ENCODE results near the gene GRK5. TPM values are rescaled to one million over a fixed set of nuclear protein-coding genes. Genes with fewer than 3 reads are reported as not detected.
A peak's percentile ranks its signal among the peaks of the same experiment; 100 is the strongest.

The GRK5 gene
- total and polyA plus RNA-seq, 9 of the 15 experiments (the other 6 are each of a cell fraction or from before 2014, with no cell fraction given) = 0.46 to 0.83 (median 0.67) TPM; not detected in 2

DNA sequence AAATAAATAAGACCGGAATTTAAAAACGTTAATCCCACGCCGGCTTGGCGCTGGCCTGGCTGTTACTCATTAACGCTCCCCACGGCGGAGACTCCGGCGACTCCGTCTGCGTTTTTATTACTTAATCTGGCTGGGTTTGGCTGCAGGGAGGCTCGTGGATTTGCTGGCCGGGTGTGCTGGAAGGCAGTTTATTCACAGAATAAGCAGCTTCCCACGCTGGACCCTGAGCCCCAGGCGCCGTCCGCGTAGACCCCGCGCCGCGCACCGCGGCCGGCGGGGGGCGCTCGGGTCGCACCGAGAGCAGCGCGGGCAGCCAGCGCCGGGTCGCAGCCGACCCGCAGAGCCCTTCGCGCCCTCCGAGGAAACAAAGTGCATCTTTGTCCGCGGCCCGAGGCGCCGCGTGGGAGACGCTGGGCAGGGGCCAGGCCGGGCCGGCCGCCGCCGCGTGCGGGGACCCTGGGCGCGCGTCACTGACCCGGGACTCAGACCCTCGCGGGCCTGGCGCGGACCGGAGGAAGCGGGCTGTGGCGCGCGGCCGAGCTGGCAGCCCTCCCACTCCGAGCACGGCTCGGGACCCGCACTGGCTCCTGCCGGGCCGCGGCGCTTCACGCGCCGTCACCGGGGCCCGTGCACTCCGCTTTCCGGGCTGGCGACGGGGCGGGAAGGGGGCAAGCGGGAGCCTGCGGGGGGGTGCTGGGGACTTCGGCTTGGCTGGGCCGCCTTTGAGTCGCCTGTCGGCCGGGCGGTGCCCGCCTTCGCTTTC, 587 bp upstream of the GRK5 start (continued):
- TF ChIP-seq, protein P1, sequence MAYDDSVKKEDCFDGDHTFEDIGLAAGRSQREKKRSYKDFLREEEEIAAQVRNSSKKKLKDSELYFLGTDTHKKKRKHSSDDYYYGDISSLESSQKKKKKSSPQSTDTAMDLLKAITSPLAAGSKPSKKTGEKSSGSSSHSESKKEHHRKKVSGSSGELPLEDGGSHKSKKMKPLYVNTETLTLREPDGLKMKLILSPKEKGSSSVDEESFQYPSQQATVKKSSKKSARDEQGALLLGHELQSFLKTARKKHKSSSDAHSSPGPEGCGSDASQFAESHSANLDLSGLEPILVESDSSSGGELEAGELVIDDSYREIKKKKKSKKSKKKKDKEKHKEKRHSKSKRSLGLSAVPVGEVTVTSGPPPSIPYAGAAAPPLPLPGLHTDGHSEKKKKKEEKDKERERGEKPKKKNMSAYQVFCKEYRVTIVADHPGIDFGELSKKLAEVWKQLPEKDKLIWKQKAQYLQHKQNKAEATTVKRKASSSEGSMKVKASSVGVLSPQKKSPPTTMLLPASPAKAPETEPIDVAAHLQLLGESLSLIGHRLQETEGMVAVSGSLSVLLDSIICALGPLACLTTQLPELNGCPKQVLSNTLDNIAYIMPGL (CRISPR knock-in tag; IDR thresholded peaks at IDR 0.05) = peak; percentile 76; the same call in 1 of the 2 replicates
- no peak for TF ChIP-seq FOXK1 (CRISPR knock-in tag; IDR thresholded peaks at IDR 0.05; ENCODE audit: borderline replicate concordance)
- TF ChIP-seq, protein P2, sequence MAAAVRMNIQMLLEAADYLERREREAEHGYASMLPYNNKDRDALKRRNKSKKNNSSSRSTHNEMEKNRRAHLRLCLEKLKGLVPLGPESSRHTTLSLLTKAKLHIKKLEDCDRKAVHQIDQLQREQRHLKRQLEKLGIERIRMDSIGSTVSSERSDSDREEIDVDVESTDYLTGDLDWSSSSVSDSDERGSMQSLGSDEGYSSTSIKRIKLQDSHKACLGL (CRISPR knock-in tag; IDR thresholded peaks at IDR 0.05; ENCODE audit: borderline replicate concordance, poor library complexity, severe bottlenecking) = no peak
- TF ChIP-seq NFIX (CRISPR knock-in tag; IDR thresholded peaks at IDR 0.05; ENCODE audit: low read depth) = no peak
- no peak for TF ChIP-seq TOE1 (IDR thresholded peaks at IDR 0.05; ENCODE audit: borderline replicate concordance)
- TF ChIP-seq TOE1 (CRISPR knock-in tag; IDR thresholded peaks at IDR 0.05; ENCODE audit: borderline replicate concordance, low read depth) = no peak
- no peak for TF ChIP-seq RFX5 (IDR thresholded peaks at IDR 0.05; ENCODE audit: low read depth, low read length)
- no peak for TF ChIP-seq TBP (optimal IDR thresholded peaks at IDR 0.05; ENCODE audit: low read depth, low read length)
- TF ChIP-seq YBX1 (IDR thresholded peaks at IDR 0.05) = no peak
- TF ChIP-seq NCOA4 (IDR thresholded peaks at IDR 0.05; ENCODE audit: partially characterized antibody) = no peak
- TF ChIP-seq ZNF282 (CRISPR knock-in tag; IDR thresholded peaks at IDR 0.05) = no peak
- no peak for TF ChIP-seq NR2F6 (CRISPR knock-in tag; IDR thresholded peaks at IDR 0.05)
- TF ChIP-seq, protein P3, sequence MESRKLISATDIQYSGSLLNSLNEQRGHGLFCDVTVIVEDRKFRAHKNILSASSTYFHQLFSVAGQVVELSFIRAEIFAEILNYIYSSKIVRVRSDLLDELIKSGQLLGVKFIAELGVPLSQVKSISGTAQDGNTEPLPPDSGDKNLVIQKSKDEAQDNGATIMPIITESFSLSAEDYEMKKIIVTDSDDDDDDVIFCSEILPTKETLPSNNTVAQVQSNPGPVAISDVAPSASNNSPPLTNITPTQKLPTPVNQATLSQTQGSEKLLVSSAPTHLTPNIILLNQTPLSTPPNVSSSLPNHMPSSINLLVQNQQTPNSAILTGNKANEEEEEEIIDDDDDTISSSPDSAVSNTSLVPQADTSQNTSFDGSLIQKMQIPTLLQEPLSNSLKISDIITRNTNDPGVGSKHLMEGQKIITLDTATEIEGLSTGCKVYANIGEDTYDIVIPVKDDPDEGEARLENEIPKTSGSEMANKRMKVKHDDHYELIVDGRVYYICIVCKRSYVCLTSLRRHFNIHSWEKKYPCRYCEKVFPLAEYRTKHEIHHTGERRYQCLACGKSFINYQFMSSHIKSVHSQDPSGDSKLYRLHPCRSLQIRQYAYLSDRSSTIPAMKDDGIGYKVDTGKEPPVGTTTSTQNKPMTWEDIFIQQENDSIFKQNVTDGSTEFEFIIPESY (CRISPR knock-in tag; IDR thresholded peaks at IDR 0.05) = no peak
- no peak for TF ChIP-seq EWSR1 (IDR thresholded peaks at IDR 0.05; ENCODE audit: borderline replicate concordance, low read depth, partially characterized antibody)
- no peak for TF ChIP-seq ZNF507 (tag; conservative IDR thresholded peaks at IDR 0.05)
- TF ChIP-seq, protein P4, sequence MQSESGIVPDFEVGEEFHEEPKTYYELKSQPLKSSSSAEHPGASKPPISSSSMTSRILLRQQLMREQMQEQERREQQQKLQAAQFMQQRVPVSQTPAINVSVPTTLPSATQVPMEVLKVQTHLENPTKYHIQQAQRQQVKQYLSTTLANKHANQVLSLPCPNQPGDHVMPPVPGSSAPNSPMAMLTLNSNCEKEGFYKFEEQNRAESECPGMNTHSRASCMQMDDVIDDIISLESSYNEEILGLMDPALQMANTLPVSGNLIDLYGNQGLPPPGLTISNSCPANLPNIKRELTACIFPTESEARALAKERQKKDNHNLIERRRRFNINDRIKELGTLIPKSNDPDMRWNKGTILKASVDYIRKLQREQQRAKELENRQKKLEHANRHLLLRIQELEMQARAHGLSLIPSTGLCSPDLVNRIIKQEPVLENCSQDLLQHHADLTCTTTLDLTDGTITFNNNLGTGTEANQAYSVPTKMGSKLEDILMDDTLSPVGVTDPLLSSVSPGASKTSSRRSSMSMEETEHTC (IDR thresholded peaks at IDR 0.05) = no peak
- TF ChIP-seq RB1 (IDR thresholded peaks at IDR 0.05; ENCODE audit: low read depth) = peak; percentile 89
- TF ChIP-seq RBM14 (IDR thresholded peaks at IDR 0.05; ENCODE audit: borderline replicate concordance, insufficient read depth, low read depth, low read length) = no peak
- TF ChIP-seq, protein P5, sequence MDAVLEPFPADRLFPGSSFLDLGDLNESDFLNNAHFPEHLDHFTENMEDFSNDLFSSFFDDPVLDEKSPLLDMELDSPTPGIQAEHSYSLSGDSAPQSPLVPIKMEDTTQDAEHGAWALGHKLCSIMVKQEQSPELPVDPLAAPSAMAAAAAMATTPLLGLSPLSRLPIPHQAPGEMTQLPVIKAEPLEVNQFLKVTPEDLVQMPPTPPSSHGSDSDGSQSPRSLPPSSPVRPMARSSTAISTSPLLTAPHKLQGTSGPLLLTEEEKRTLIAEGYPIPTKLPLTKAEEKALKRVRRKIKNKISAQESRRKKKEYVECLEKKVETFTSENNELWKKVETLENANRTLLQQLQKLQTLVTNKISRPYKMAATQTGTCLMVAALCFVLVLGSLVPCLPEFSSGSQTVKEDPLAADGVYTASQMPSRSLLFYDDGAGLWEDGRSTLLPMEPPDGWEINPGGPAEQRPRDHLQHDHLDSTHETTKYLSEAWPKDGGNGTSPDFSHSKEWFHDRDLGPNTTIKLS (IDR thresholded peaks at IDR 0.05; ENCODE audit: borderline replicate concordance, low read depth) = no peak; the same call in 1 of the 2 replicates
- no peak for TF ChIP-seq CBX8 (IDR thresholded peaks at IDR 0.05; ENCODE audit: borderline replicate concordance, extremely low read depth, low read depth, low read length, poor library complexity, severe bottlenecking)

All from K562 (cell line).